Uterus (tissue), 4 donors: ENCODE measurements around the gene SPON2. TPM values are rescaled to one million over a fixed set of nuclear protein-coding genes. Genes with fewer than 3 reads are reported as not detected.
A peak's percentile ranks its signal among the peaks of the same experiment; 100 is the strongest.

ENCODE experiments used
- DNase-seq, 2 donors: peaks; one replicate each; pipeline ENCODE4 v3.0.0-alpha.2; 2019 to 2020
- H3K27ac ChIP-seq, 2 donors: fragments of 200-600 bp; sonication (generic); 1 replicate in 1 of 2; 2 replicates in 1 of 2; pipeline ENCODE4 v1.5.1; 2016 to 2018
- H3K27me3 ChIP-seq, 2 donors: fragments of 200-600 bp; sonication (generic); one replicate each; pipeline ENCODE4 v1.5.1; 2018 to 2019; ENCODE audit warnings: control low read depth in 1 of 2
- H3K36me3 ChIP-seq, 2 donors: fragments of 200-600 bp; sonication (generic); one replicate each; pipeline ENCODE4 v1.5.1; 2019; ENCODE audit warnings: control low read depth in 1 of 2
- H3K4me1 ChIP-seq, 2 donors: fragments of 200-600 bp; sonication (generic); one replicate each; pipeline ENCODE4 v1.5.1; 2018 to 2019; ENCODE audit warnings: control low read depth in 1 of 2
- H3K4me3 ChIP-seq, 2 donors: fragments of 200-600 bp; sonication (generic); 1 replicate in 1 of 2; 2 replicates in 1 of 2; pipeline ENCODE4 v1.5.1; 2018 to 2019; ENCODE audit warnings: mild to moderate bottlenecking in 1 of 2
- H3K9me3 ChIP-seq, 2 donors: fragments of 200-600 bp; sonication (generic); one replicate each; pipeline ENCODE4 v1.5.1; 2019; ENCODE audit warnings: control low read depth in 1 of 2
- CTCF ChIP-seq, 4 experiments: fragments of 200-600 bp in 2 of 4; fragments of 450-650 bp in 2 of 4; sonication (generic) in 2 of 4; IDR thresholded peaks; one replicate each; pipeline ENCODE4 v1.5.1; 2016 to 2019; ENCODE audit warnings: antibody characterized with exemption in 4 of 4, mild to moderate bottlenecking in 2 of 4, moderate library complexity in 1 of 4
- POLR2A ChIP-seq, 2 donors: fragments of 450-650 bp; IDR thresholded peaks; one replicate each; pipeline ENCODE4 v1.6.1; 2016; ENCODE audit warnings: antibody characterized with exemption in 2 of 2, mild to moderate bottlenecking in 1 of 2, moderate library complexity in 1 of 2
- intact Hi-C: fragments of 100-400 bp; cut with DNase I; formaldehyde crosslinking; loops from one replicate; pipeline ENCODE4 v1.15.1; 2023; ENCODE audit warnings: low total_unique reads
- total RNA-seq, 4 donors: library from RNA; depleted of rRNA in 3 of 4; stranded (reverse); fragments of >200 nt in 3 of 4; gene quantifications; one replicate each; pipeline versions ENCODE4 v1.1.0 to v1.2.4, GENCODE V29; 2014 to 2023
- donor health status: DM: yes; HTN: yes; CAD: no.

SPON2 gene
- total RNA-seq, 4 donors from 2014 or later = 60.6 to 262 (median 115) TPM

GRCh38 chr4:1211371-1211770 is 39.0 kb upstream of the SPON2 start:
- Histone ChIP-seq H3K9me3 (no peaks in the 10 kb centered on the region), H3K4me1 (peaks cover 26 to 65% of the 10 kb centered on the region in 2 donors), H3K4me3 (no peak overlapping the region), H3K36me3 (no peaks in the 10 kb centered on the region), H3K27ac (peak overlapping the region; percentile 88 to 93), H3K27me3 (no peaks in the 10 kb centered on the region)
- peak in 1 of 2 donors; percentile 14 for DNase-seq
- intact Hi-C loops = loop anchor here (5.0 kb wide), 1 partner anchor 36 kb away; the partner anchor contains the start of gene CTBP1
- no peak for TF ChIP-seq CTCF (IDR thresholded peaks at IDR 0.05)
- TF ChIP-seq POLR2A (IDR thresholded peaks at IDR 0.05) = no peak

DNA sequence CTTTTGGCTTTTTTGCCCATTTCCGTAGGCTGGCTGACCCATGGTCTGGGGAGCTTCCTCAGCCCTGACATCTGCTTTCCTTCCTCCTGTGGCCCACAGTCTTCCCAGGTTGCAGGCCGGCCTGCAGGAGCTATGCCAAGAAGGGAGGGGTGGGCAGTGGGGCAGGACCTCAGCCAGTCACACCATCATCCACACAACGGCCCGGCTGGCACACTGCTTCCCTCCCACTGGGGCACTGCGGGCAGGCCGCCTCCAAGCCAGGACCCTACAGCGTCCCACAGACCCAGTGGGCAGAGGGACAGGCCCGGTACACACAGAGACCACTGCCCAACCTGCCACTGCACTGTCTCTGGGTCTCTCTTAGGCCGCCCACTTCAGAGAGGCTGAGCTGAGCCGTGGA is 38.6 kb upstream of the SPON2 start:
- TF ChIP-seq CTCF (IDR thresholded peaks at IDR 0.05) = no peak
- no peak for TF ChIP-seq POLR2A (IDR thresholded peaks at IDR 0.05)
- Histone ChIP-seq H3K4me3 (no peak overlapping the region), H3K27me3 (no peaks in the 10 kb centered on the region), H3K27ac (peak overlapping the region; percentile 88 to 93), H3K4me1 (peaks cover 26 to 69% of the 10 kb centered on the region in 2 donors), H3K9me3 (no peaks in the 10 kb centered on the region), H3K36me3 (no peaks in the 10 kb centered on the region)
- DNase-seq = peak in 1 of 2 donors; percentile 34
- intact Hi-C loops = loop anchor here (5.0 kb wide), 1 partner anchor 36 kb away; the partner anchor contains the start of gene CTBP1

DNA sequence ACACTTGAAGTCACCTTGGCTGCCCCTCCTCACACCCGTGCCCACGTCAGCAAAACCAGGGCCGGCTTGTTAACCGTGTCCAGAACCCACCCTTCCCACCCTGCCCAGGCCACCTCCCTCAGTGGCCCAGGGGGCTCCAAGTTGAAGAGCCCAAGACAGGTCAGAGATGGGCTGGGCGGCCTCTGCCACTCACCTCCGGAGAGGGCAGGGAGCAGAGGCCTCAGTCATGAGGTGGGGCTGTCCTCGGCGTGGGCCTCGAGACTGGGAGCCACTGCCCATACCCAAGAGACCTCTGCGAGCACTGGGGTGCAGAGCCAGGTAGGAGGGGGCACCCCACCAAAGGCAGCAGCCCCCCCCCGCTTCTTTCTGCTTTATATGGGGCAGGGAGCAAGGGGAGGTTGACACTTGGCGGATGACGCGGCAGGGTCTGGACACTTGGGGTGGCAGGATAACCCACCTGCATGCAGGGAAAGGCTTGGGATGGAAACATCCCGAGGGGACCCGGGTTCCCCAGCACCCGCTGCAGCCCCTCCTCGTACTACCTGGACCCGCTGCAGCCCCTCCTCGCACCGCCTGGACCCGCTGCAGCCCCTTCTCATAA is 38.0 kb upstream of the SPON2 start:
- peak overlapping the region; percentile 88 to 93 for H3K27ac ChIP-seq
- peaks cover 26 to 65% of the 10 kb centered on the region in 2 donors for H3K4me1 ChIP-seq

GRCh38 chr4:1209821-1210220 is 37.4 kb upstream of the SPON2 start:
- intact Hi-C loops = loop anchor here (5.0 kb wide), 1 partner anchor 37 kb away; the partner anchor contains the start of gene CTBP1

More for the DNA sequence above, 38.0 kb upstream of the SPON2 start:
- H3K27me3 ChIP-seq = no peaks in the 10 kb centered on the region
- no peak overlapping the region for H3K4me3 ChIP-seq
- DNase-seq = peak in 1 of 2 donors; percentile 31
- no peaks in the 10 kb centered on the region for H3K36me3 ChIP-seq
- H3K9me3 ChIP-seq = no peaks in the 10 kb centered on the region
- TF ChIP-seq POLR2A (IDR thresholded peaks at IDR 0.05) = no peak
- no peak for TF ChIP-seq CTCF (IDR thresholded peaks at IDR 0.05)
- intact Hi-C loops = loop anchor here (5.0 kb wide), 1 partner anchor 37 kb away; the partner anchor contains the start of gene CTBP1

More at GRCh38 chr4:1209821-1210220, 37.4 kb upstream of the SPON2 start:
- H3K27me3 ChIP-seq = no peaks in the 10 kb centered on the region
- H3K9me3 ChIP-seq = no peaks in the 10 kb centered on the region
- peak; percentile 90 to 93 for DNase-seq
- H3K4me3 ChIP-seq = no peak overlapping the region
- H3K27ac ChIP-seq = peak overlapping the region; percentile 88 to 93
- H3K4me1 ChIP-seq = peaks cover 22 to 59% of the 10 kb centered on the region in 2 donors
- no peaks in the 10 kb centered on the region for H3K36me3 ChIP-seq
- TF ChIP-seq CTCF (IDR thresholded peaks at IDR 0.05) (no peak), POLR2A (IDR thresholded peaks at IDR 0.05) (peak in 1 of 2 donors; percentile 10)
